Mucosa of descending colon (tissue), 3 donors: ENCODE data around the gene ANKRD6. TPM values are rescaled to one million over a fixed set of nuclear protein-coding genes. Genes with fewer than 3 reads are reported as not detected.
"Not testable (repeated sequence)": the region's sequence is repeated elsewhere in the genome, so short reads cannot be mapped to it uniquely, and the experiment has no call there.

Experiments used
- ATAC-seq: fragments of 200-7000 bp; cut with Tn5 transposase; one replicate; pipeline ENCODE4 v1.9.1; 2020; ENCODE audit warnings: mild to moderate bottlenecking, moderate library complexity
- DNase-seq, 3 donors: peaks; one replicate each; pipeline ENCODE4 v3.0.0-alpha.2; 2020
- H3K36me3 ChIP-seq: fragments of 200-600 bp; one replicate; pipeline ENCODE4 v1.8.0; 2021; ENCODE audit warnings: low read depth, mild to moderate bottlenecking
- H3K4me1 ChIP-seq: fragments of 200-600 bp; one replicate; pipeline ENCODE4 v1.8.0; 2021; ENCODE audit warnings: low read depth, mild to moderate bottlenecking
- H3K4me3 ChIP-seq: fragments of 200-600 bp; one replicate; pipeline ENCODE4 v1.8.0; 2021; ENCODE audit warnings: mild to moderate bottlenecking
- H3K9me3 ChIP-seq: fragments of 200-600 bp; one replicate; pipeline ENCODE4 v1.8.0; 2021; ENCODE audit warnings: mild to moderate bottlenecking
- CTCF ChIP-seq: fragments of 200-600 bp; IDR thresholded peaks from one replicate; pipeline ENCODE4 v1.8.0; 2022; ENCODE audit warnings: antibody characterized with exemption, mild to moderate bottlenecking
- intact Hi-C, 2 donors: fragments of 100-400 bp; cut with DNase I in 1 of 2; cut with micrococcal nuclease in 1 of 2; formaldehyde crosslinking; loops; one replicate each; pipeline versions ENCODE4 v1.11.0 to v1.11.1; 2022; cut with DNase I, micrococcal nuclease
- total RNA-seq, 3 donors: library from RNA; stranded (reverse); fragmentation: NEBNext Ultra II Directional in 2 of 3; extraction: Animal tissue kit (Norgen Biotek cat#: 25700) in 2 of 3; gene quantifications; one replicate each; pipeline versions ENCODE4 v1.2.1 to v1.2.4, GENCODE V29; 2021 to 2023
- donor health status: DM: no; HTN: no; CAD: no; lungs with moderate emphysema.
- donor health status: DM: no; HTN: no; CAD: no.
- donor health status: DM: no; HTN: yes; CAD: no.

Gene ANKRD6
- total RNA-seq, 3 donors from 2014 or later = 1.8 to 10.9 (median 2.8) TPM

DNA sequence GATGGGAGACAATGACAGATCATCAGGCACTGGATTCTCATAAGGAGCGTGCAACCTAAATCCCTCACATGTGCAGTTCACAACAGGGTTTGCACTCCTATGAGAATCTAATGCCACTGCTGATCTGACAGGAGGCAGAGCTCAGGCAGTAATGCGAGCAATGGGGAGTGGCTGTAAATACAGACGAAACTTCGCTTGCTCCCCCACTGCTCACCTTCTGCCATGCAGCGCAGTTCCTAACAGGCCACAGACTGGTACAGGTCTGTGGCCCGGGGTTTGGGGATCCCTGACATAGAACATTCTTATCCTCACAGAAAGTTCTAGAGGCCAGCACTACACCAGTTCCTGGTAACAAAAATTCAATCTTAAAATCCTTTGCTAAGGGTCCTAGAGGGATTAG lies 44.1 kb upstream of the ANKRD6 start:
- ATAC-seq = no peak
- intact Hi-C loops = no loop called here

DNA sequence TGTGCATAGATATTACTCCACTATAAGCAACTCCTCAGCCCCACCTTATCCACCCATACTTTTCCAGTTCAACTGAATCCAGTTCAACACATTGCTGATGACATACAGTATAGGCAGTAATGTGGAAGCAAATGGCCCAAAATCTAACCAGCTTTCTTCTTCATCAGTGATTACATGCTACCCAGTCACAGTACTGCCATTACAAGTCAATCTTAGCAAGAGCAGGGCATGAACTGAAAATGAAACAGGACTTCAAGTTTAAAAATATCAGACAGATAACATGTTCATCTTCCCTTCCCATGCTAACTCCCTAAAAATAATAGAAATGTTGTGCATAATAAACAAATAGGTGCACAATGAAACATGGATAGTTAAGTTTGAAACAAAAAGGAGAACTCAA lies 40.1 kb upstream of the ANKRD6 start:
- Histone ChIP-seq H3K36me3 (no peaks in the 10 kb centered on the region), H3K4me3 (no peak overlapping the region), H3K4me1 (no peaks in the 10 kb centered on the region), H3K9me3 (no peaks in the 10 kb centered on the region)
- TF ChIP-seq CTCF = no peak
- intact Hi-C loops = no loop called here
- DNase-seq = no peak
- no peak for ATAC-seq

More for the DNA sequence above, 44.1 kb upstream of the ANKRD6 start:
- no peak for TF ChIP-seq CTCF
- H3K4me3 ChIP-seq = no peak overlapping the region
- no peak for DNase-seq
- no peaks in the 10 kb centered on the region for H3K9me3 ChIP-seq
- H3K36me3 ChIP-seq = no peaks in the 10 kb centered on the region
- H3K4me1 ChIP-seq = no peaks in the 10 kb centered on the region

GRCh38 chr6:89393659-89394058 lies 39.3 kb upstream of the ANKRD6 start:
- no peak for DNase-seq
- intact Hi-C loops = no loop called here
- no peak for ATAC-seq
- Histone ChIP-seq H3K9me3 (no peaks in the 10 kb centered on the region), H3K4me1 (no peaks in the 10 kb centered on the region), H3K36me3 (no peaks in the 10 kb centered on the region), H3K4me3 (no peak overlapping the region)
- no peak for TF ChIP-seq CTCF

DNA sequence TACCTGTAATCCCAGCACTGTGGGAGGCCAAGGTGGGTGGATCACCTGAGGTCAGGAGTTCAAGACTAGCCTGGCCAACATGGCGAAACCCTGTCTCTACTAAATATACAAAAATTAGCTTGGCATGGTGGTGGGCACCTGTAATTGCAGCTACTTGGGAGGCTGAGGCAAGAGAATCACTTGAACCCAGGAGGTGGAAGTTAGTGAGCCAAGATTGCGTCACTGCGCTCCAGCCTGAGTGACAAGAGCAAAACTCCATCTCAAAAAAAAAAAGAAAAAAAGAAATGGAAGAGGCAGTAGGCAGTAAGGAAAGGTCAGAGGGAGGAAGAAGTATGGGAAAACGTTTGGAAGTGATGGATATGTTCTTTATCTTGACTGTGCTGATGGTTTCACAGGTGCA lies 35.1 kb upstream of the ANKRD6 start:
- DNase-seq, H3K36me3 ChIP-seq, ATAC-seq, H3K9me3 ChIP-seq, H3K4me3 ChIP-seq, intact Hi-C loops, H3K4me1 ChIP-seq: not testable (repeated sequence)

- Histone ChIP-seq H3K4me1 (no peaks in the 10 kb centered on the region), H3K4me3 (no peak overlapping the region), H3K36me3 (no peaks in the 10 kb centered on the region), H3K9me3 (no peaks in the 10 kb centered on the region)
- no peak for TF ChIP-seq CTCF
- ATAC-seq = no peak
- no peak for DNase-seq
- intact Hi-C loops = no loop called here
Observed at GRCh38 chr6:89398762-89399525, 34.0 kb upstream of the ANKRD6 start.

DNA sequence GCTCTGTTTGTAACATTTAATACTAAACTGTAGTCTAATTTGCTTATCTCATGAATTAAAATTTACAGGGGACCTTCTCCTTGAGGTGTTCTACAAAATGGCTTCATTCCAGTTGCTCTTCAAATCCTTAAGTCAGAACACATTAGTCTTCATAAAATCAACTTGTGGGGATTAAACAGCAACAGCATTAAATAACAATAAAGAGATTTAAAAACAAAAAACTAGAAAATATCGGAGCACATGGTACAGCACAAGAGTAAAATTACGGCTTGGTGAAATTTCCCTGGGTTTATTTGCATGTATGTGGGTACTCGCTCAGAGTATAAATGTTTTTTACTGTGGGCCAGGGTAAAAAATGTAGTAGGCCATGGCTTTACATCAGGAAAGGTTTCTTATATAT lies 32.9 kb upstream of the ANKRD6 start:
- intact Hi-C loops = no loop called here
- ATAC-seq (no peak), DNase-seq (no peak)
- Histone ChIP-seq H3K4me3 (no peak overlapping the region), H3K9me3 (no peaks in the 10 kb centered on the region), H3K4me1 (no peaks in the 10 kb centered on the region), H3K36me3 (no peaks in the 10 kb centered on the region)
- TF ChIP-seq CTCF = no peak
